ENCODE results near the gene CCDC117. TPM values are rescaled to one million over a fixed set of nuclear protein-coding genes. Genes with fewer than 3 reads are reported as not detected.

CCDC117 gene
- total and polyA plus RNA-seq, 7 donors, result 9.1 to 39.1 (median 27.5) TPM

- Histone ChIP-seq H3K4me3 (no peak overlapping the region), H3K4me1 (peaks cover 3% of the 10 kb centered on the region), H3K27ac (no peak overlapping the region), H3K36me3 (ENCODE audit: insufficient read depth in 1 of 2, low read depth in 1 of 2) (no peaks in the 10 kb centered on the region), H3K27me3 (ENCODE audit: insufficient read depth in 3 of 3, low read length in 2 of 3) (no peaks in the 10 kb centered on the region), H3K9me3 (no peaks in the 10 kb centered on the region)
- no peak for TF ChIP-seq CTCF (IDR thresholded peaks at IDR 0.05)
- WGBS, 3 donors, result 92 to 96% (median 93%) methylated on average over 7 of the region's 7 CpGs
- ATAC-seq (no peak), DNase-seq (no peak)
- intact Hi-C loops (cut with DNase I), result loop anchor here in 1 of 2 donors (5.0 kb wide), 1 partner anchor 35 kb away; no protein-coding TSS in a partner anchor
Measured at GRCh38 chr22:28826921-28827320, 54.4 kb downstream of the CCDC117 start.

- intact Hi-C loops (cut with DNase I), result loop anchor here (1.0 to 10.0 kb wide), 4 partner anchors 37 to 775 kb away; no protein-coding TSS in a partner anchor
- TF ChIP-seq CTCF (IDR thresholded peaks at IDR 0.05), result peak; percentile 99
Measured at GRCh38 chr22:28829358-28830181, 57.1 kb downstream of the CCDC117 start.

DNA sequence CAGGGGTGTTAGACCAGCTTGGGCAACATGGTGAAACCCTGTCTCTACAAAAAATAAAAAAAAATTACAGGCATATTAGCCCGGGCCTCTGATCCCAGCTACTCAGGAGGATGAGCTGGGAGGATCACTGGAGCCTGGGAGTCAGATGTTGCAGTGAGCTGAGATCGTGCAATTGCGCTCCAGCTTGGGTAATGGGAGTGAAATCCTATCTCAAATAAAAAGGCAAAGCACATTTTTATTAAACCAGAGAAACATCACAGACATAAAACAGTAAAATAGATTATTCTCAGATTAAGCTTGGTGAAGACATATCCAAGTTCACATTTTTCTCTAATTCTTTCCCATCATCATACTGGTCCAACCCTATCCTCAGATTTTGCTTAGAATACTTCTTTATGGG lies 57.9 kb downstream of the CCDC117 start:
- no peak for DNase-seq
- WGBS, 3 donors, result 55 to 74% (median 58%) methylated on average over 3 of the region's 3 CpGs
- TF ChIP-seq CTCF (IDR thresholded peaks at IDR 0.05), result no peak
- no peak overlapping the region for H3K27ac ChIP-seq
- peak in 2 of 4 donors; percentile 6 to 26 for ATAC-seq
- no peak overlapping the region for H3K4me3 ChIP-seq
- H3K36me3 ChIP-seq (ENCODE audit: insufficient read depth in 1 of 2, low read depth in 1 of 2), result no peaks in the 10 kb centered on the region
- H3K9me3 ChIP-seq, result no peaks in the 10 kb centered on the region
- H3K27me3 ChIP-seq (ENCODE audit: insufficient read depth in 3 of 3, low read length in 2 of 3), result no peaks in the 10 kb centered on the region
- intact Hi-C loops (cut with DNase I), result loop anchor here in 1 of 2 donors (10.0 kb wide), 1 partner anchor 776 kb away; no protein-coding TSS in a partner anchor
- H3K4me1 ChIP-seq, result peaks cover 3% of the 10 kb centered on the region

More at GRCh38 chr22:28829358-28830181, 57.1 kb downstream of the CCDC117 start:
- WGBS, 3 donors, result 26 to 43% (median 28%) methylated on average over 12 of the region's 12 CpGs
- Histone ChIP-seq H3K4me3 (no peak overlapping the region), H3K27ac (no peak overlapping the region), H3K9me3 (no peaks in the 10 kb centered on the region), H3K4me1 (peaks cover 3% of the 10 kb centered on the region), H3K36me3 (ENCODE audit: insufficient read depth in 1 of 2, low read depth in 1 of 2) (no peaks in the 10 kb centered on the region), H3K27me3 (ENCODE audit: insufficient read depth in 3 of 3, low read length in 2 of 3) (no peaks in the 10 kb centered on the region)
- ATAC-seq, result peak; percentile 80 to 92 (median 88)
- peak; percentile 75 to 84 for DNase-seq

DNA sequence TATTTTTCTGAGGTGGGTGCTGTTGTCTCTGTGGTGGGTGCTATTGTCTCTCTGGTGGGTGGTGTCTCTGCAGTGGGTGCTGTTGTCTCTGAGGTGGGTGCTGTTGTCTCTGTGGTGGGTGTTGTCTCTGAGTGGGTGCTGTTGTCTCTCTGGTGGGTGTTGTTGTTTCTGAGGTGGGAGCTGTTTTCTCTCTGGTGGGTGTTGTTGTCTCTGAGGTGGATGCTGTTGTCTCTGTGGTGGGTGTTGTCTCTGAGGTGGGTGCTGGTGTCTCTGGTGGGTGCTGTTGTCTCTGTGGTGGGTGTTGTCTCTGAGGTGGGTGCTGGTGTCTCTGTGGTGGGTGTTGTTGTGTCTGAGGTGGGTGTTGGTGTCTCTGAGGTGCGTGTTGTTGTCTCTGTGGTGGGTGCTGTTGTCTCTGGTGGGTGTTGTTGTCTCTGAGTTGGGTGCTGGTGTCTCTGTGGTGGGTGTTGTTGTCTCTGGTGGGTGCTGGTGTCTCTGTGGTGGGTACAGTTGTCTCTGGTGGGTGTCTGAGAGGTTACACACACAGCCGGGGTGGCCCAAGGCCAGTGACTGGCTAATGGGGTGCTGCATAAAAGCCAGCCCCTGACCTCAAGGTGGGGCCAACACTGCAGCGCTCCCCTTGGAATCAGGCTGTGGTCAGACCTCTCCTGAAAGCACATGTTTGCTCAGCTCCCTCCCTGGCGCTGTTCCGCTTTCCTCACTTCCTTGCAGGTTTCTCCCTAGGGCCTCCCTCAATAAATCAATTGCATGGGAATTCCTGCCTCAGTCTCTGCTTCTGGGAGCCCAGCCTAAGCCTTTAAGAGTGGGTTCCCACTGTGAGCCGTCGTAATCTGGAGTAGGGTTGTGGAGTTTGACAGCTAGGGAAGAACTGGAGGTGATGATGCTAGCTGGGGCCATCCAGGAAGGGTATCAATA lies 58.9 kb downstream of the CCDC117 start:
- peaks cover 3% of the 10 kb centered on the region for H3K4me1 ChIP-seq
- no peak overlapping the region for H3K4me3 ChIP-seq
- no peaks in the 10 kb centered on the region for H3K9me3 ChIP-seq
- intact Hi-C loops (cut with DNase I), result loop anchor here (2.0 to 10.0 kb wide), 2 partner anchors 777 to 787 kb away; no protein-coding TSS in a partner anchor
- 83 to 89% (median 84%) methylated on average over 7 of the region's 7 CpGs for WGBS, 3 donors
- no peak for ATAC-seq
- TF ChIP-seq CTCF (IDR thresholded peaks at IDR 0.05), result no peak
- no peaks in the 10 kb centered on the region for H3K27me3 ChIP-seq (ENCODE audit: insufficient read depth in 3 of 3, low read length in 2 of 3)
- no peak overlapping the region for H3K27ac ChIP-seq
- H3K36me3 ChIP-seq (ENCODE audit: insufficient read depth in 1 of 2, low read depth in 1 of 2), result no peaks in the 10 kb centered on the region
- no peak for DNase-seq

All from psoas muscle (tissue), 8 donors.